Endodermal cell (in vitro differentiated cells): ENCODE results near the gene LBHD1. TPM values are rescaled to one million over a fixed set of nuclear protein-coding genes. Genes with fewer than 3 reads are reported as not detected.
A peak's percentile ranks its signal among the peaks of the same experiment; 100 is the strongest.

Source experiments
- DNase-seq: peaks from one replicate; pipeline ENCODE4 v3.0.0-alpha.2; 2017
- H3K27ac ChIP-seq: 2 replicates; pipeline ENCODE4 v1.5.1; 2013; ENCODE audit warnings: mild to moderate bottlenecking, low read depth, low read length, moderate library complexity
- H3K27me3 ChIP-seq: 2 replicates; pipeline ENCODE4 v1.6.1; 2013; ENCODE audit warnings: mild to moderate bottlenecking, low read length, moderate library complexity; ENCODE audit not compliant: insufficient read depth, control insufficient read depth, poor library complexity, severe bottlenecking
- H3K36me3 ChIP-seq: 2 replicates; pipeline ENCODE4 v1.7.0; 2013; ENCODE audit warnings: mild to moderate bottlenecking, low read length, moderate library complexity; ENCODE audit not compliant: control insufficient read depth, insufficient read depth
- H3K4me1 ChIP-seq: one replicate; pipeline ENCODE4 v1.7.0; 2013; ENCODE audit warnings: low read length; ENCODE audit not compliant: control insufficient read depth, insufficient read depth
- H3K4me3 ChIP-seq: 2 replicates; pipeline ENCODE4 v1.5.1; 2013; ENCODE audit warnings: mild to moderate bottlenecking, low read length, moderate library complexity
- H3K9ac ChIP-seq: 2 replicates; pipeline ENCODE4 v1.6.1; 2013; ENCODE audit warnings: mild to moderate bottlenecking, low read length, moderate library complexity; ENCODE audit not compliant: poor library complexity, severe bottlenecking; ENCODE audit errors: extremely low read depth
- H3K9me3 ChIP-seq: 2 replicates; pipeline ENCODE4 v1.6.1; 2013; ENCODE audit warnings: mild to moderate bottlenecking, low read length, moderate library complexity; ENCODE audit not compliant: control insufficient read depth
- H3K27ac Mint-ChIP-seq: 2 replicates; pipeline ENCODE4 v1.8.0; 2020; ENCODE audit warnings: mixed read lengths
- H3K27me3 Mint-ChIP-seq: 2 replicates; pipeline ENCODE4 v1.8.0; 2021; ENCODE audit warnings: mild to moderate bottlenecking, mixed read lengths; ENCODE audit not compliant: insufficient read depth
- H3K36me3 Mint-ChIP-seq: 2 replicates; pipeline ENCODE4 v1.8.0; 2020; ENCODE audit warnings: low read depth, mixed read lengths
- H3K4me1 Mint-ChIP-seq: 2 replicates; pipeline ENCODE4 v1.8.0; 2020; ENCODE audit warnings: mixed read lengths
- H3K4me3 Mint-ChIP-seq: 2 replicates; pipeline ENCODE4 v1.8.0; 2020; ENCODE audit warnings: mild to moderate bottlenecking, moderate library complexity, mixed read lengths
- H3K9me3 Mint-ChIP-seq: 2 replicates; pipeline ENCODE4 v1.8.0; 2020; ENCODE audit warnings: mild to moderate bottlenecking, mixed read lengths
- WGBS, 2 experiments: methylation state at CpG; one replicate each; pipeline versions ENCODE4 v1.1.5 to v1.1.7; 2013; ENCODE audit warnings: missing lambda C conversion rate in 2 of 2, mixed read lengths in 1 of 2; ENCODE audit not compliant: insufficient coverage in 1 of 2, insufficient read length in 1 of 2; 5-methylcytosine and 5-hydroxymethylcytosine counted together
- total RNA-seq, 2 donors: library from RNA; stranded (reverse); fragmentation: NEBNext Ultra II Directional in 1 of 2; extraction: Animal tissue kit (Norgen Biotek cat#: 25700) in 1 of 2; gene quantifications; 2 replicates in 1 of 2; 3 replicates in 1 of 2; pipeline ENCODE4 v1.2.1, GENCODE V29; 2021
- TF ChIP-seq, protein P1 (sequence below): fragments of 200-600 bp; sonication (generic); conservative IDR thresholded peaks from 2 replicates; pipeline ENCODE4 v1.5.0; 2021; ENCODE audit warnings: antibody characterized with exemption, mild to moderate bottlenecking

Gene LBHD1
- total RNA-seq, 2 donors from 2014 or later = 7.5 to 14.1 TPM

DNA sequence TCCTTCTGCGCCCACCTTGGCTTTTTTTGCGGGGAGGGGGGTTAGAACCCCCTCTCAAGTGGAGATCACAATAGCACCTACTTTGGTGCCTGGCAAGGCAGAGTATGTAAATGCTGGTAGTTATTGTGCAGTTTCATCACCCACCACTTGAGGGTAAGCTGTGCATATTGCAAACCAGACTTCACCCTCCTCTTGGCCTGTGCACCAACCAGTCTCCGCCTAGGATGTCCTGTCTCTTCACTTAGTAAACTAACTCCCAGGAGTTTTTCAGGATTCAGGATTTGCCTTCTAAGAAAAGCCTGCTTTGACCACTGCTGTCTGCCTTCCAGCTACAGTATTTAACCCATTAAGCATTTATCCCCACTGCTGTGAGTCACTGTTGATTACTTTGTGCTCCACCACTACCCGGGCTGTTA is 8.8 kb upstream of the LBHD1 start:
- Mint-ChIP-seq H3K36me3 (peaks cover 22% of the 10 kb centered on the region), H3K9me3 (no peaks in the 10 kb centered on the region), H3K4me1 (peaks cover 16% of the 10 kb centered on the region), H3K4me3 (no peak overlapping the region), H3K27me3 (no peaks in the 10 kb centered on the region), H3K27ac (peak overlapping the region; percentile 53)
- no peaks in the 10 kb centered on the region for H3K9me3 ChIP-seq
- DNase-seq = peak; percentile 58
- peaks cover 18% of the 10 kb centered on the region for H3K36me3 ChIP-seq
- no peak overlapping the region for H3K9ac ChIP-seq
- no peak overlapping the region for H3K4me3 ChIP-seq
- no peaks in the 10 kb centered on the region for H3K27me3 ChIP-seq
- TF ChIP-seq, protein P1, sequence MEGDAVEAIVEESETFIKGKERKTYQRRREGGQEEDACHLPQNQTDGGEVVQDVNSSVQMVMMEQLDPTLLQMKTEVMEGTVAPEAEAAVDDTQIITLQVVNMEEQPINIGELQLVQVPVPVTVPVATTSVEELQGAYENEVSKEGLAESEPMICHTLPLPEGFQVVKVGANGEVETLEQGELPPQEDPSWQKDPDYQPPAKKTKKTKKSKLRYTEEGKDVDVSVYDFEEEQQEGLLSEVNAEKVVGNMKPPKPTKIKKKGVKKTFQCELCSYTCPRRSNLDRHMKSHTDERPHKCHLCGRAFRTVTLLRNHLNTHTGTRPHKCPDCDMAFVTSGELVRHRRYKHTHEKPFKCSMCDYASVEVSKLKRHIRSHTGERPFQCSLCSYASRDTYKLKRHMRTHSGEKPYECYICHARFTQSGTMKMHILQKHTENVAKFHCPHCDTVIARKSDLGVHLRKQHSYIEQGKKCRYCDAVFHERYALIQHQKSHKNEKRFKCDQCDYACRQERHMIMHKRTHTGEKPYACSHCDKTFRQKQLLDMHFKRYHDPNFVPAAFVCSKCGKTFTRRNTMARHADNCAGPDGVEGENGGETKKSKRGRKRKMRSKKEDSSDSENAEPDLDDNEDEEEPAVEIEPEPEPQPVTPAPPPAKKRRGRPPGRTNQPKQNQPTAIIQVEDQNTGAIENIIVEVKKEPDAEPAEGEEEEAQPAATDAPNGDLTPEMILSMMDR = peak; percentile 58
- H3K27ac ChIP-seq = no peak overlapping the region
- peaks cover 7% of the 10 kb centered on the region for H3K4me1 ChIP-seq
- WGBS, 2 experiments = 84 to 87% methylated on average over 3 to 4 of the region's 4 CpGs

DNA sequence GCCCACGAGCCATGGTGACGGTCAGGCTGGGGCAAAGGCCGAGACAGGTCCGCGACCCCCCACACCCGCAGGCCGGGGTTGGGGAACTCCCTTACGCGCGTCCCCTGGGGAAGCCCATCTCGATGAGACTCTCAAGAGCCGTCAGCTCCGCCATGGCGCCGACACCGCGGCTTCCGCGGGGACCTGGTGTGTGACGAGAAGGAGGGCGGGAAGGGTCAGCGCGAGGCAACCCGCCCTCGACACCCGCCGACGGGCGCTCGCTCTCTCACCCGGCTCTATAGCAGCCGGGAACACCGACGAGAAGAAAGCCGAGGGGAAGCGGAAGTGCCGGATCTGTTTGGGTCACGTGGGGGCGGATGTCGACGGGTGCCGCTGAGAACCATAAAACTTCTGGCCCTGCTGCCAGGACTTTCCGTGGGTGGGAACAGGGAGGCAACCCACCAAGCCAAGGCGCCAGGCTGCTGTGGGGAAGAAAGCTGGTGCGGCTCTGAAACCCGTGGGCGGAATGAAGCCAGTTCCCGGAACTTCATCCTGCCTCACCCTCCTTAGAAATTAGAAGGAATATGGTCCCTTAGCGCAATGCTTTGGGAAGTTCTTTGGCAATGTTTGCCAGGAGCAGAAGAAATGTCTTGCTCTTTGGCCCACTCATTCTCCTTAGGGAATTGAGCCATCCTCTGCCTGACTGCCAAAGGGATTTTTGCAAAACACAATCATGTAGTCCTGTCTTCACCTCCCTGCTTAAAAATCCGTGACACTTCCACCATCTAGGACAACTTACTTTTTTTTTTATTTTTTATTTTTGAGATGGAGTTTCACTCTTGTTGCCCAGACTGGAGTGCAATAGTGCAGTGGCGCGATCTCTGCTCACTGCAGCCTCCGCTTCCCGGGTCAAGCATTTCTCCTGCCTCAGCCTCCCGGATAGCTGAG is 7.0 kb upstream of the LBHD1 start, which contains the start of gene UBXN1:
Gene UBXN1, minus strand, starts transcription at position 304 of the 927 bp plus-strand sequence. Its CDS starts 150 bp downstream, at position 154.
- Mint-ChIP-seq H3K4me3 (peak within 1 kb of the TSS; percentile 84), H3K27me3 (no peaks in the 10 kb centered on the region), H3K9me3 (no peaks in the 10 kb centered on the region), H3K4me1 (peaks cover 16% of the 10 kb centered on the region), H3K27ac (peak within 1 kb of the TSS; percentile 91), H3K36me3 (peaks cover 30% of the 10 kb centered on the region)
- 3 to 10% methylated on average over 28 to 54 of the region's 55 CpGs for WGBS, 2 experiments
- Histone ChIP-seq H3K27ac (peak within 1 kb of the TSS; percentile 71), H3K36me3 (peaks cover 29% of the 10 kb centered on the region), H3K9me3 (no peaks in the 10 kb centered on the region), H3K9ac (peak within 1 kb of the TSS; percentile 82), H3K4me3 (peak within 1 kb of the TSS; percentile 94), H3K27me3 (no peaks in the 10 kb centered on the region), H3K4me1 (peaks cover 7% of the 10 kb centered on the region)
- peak; percentile 93 for DNase-seq
- TF ChIP-seq, protein P1 = no peak

DNA sequence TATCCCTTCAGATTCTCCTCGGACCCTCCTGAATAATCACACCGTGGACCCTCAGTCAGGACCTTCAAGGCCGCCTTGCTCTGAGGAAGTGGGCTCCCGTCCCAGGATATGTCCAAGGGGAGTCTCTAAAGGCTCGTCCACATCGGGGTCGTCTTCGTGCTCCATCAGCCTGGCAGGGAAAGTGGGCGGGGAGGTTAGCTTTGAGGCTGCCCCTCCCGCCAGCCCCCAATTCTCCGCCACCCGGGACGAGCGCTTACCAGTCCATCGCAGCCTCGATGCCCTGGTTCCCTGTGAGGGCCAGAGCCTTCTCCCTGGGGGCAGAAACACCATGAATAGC is 6.3 kb upstream of the LBHD1 start:
- H3K36me3 ChIP-seq = peaks cover 34% of the 10 kb centered on the region
- no peaks in the 10 kb centered on the region for H3K9me3 ChIP-seq
- no peaks in the 10 kb centered on the region for H3K9me3 Mint-ChIP-seq
- TF ChIP-seq, protein P1 = no peak
- peak overlapping the region; percentile 71 for H3K27ac ChIP-seq
- peaks cover 16% of the 10 kb centered on the region for H3K4me1 Mint-ChIP-seq
- H3K27me3 Mint-ChIP-seq = no peaks in the 10 kb centered on the region
- peak overlapping the region; percentile 84 for H3K4me3 Mint-ChIP-seq
- H3K4me3 ChIP-seq = peak overlapping the region; percentile 94
- no peak for DNase-seq
- H3K9ac ChIP-seq = peak overlapping the region; percentile 82
- no peaks in the 10 kb centered on the region for H3K27me3 ChIP-seq
- peak overlapping the region; percentile 91 for H3K27ac Mint-ChIP-seq
- H3K36me3 Mint-ChIP-seq = peaks cover 33% of the 10 kb centered on the region
- WGBS, 2 experiments = 7 to 14% methylated on average over 10 to 16 of the region's 16 CpGs
- H3K4me1 ChIP-seq = peaks cover 7% of the 10 kb centered on the region
